HG02852 (cell line): Measurements from ENCODE around the gene TTC13.

Experiments
- ATAC-seq: cut with Tn5 transposase; IDR thresholded peaks from one replicate; pipeline ENCODE4 v1.9.1; 2021; ENCODE audit warnings: mild to moderate bottlenecking, moderate library complexity; ENCODE audit not compliant: unreplicated experiment

The TTC13 gene

DNA sequence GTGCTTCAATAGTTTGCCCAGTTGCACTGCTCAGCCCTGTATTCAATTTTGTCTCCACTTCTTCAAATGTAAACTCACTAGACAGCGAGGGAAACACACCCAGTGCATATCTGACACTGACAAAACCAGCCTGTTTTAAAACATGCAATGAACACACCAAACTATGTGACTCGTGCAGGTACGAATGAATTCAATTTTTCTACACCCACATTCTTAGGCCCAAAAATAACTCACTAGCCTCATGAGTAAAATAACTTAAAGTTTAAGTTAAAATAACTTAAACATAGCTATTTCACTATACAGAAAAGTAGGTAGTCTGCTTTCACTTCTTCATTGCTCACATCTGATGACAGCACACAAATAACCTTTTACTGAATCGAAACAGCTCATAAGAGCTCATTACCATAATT lies 21.1 kb downstream of the TTC13 start:
- ATAC-seq: peak; percentile 91

DNA sequence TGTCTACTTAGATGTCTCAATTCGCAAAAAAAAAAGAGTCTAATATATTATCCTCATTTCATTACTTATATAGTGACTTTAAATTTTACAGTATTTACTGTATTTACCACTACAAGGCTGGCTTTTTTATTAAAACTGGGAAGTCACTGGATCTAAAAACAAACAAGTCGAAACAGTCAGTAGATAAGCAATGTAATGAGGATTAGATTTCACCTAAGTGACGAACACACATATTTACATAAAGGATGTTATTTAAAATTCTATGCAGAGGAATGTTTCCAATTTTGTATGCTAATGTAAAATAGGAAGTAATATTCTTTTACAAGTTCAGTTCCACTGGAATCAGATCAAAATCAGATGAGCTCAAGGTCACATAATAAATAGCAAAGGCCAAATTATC lies 28.3 kb downstream of the TTC13 start:
- no peak for ATAC-seq

DNA sequence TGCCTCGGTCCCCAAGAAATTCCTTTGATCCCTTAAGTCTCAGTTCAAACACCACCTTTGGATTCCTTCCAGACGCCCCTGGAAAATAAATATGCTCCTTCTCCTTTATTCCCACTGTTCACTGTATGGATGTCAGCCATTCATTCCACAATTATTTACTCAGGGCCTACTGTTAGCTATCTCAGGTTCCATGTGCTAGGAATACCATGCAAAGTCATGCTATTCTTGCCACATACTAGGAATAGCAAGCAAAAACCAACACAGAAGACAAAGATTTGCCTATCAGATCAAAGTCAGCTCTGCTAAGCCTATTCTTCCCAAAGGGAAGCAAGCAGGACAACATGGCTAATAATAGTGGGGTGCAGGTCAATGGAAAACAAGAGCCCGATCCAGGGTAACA lies 29.8 kb downstream of the TTC13 start:
- ATAC-seq: no peak

DNA sequence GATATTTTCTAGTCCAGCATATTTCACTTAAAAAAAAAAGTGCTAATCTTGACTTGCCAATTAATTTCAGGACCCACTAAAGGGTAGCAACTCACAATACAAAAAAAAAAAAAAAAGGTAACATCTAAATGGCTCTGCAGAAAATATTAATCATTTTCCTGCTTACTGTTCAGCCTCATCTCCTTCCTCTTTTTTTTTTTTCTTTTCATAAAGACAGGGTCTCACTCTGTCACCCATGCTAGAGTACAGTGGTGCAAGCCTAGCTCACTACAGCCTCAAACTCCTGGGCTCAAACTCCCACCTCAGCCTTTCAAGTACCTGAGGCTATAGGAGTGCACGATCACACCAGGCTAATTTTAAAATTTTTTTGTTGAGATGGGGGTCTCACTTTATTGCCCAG lies 30.4 kb downstream of the TTC13 start:
- ATAC-seq: no peak

DNA sequence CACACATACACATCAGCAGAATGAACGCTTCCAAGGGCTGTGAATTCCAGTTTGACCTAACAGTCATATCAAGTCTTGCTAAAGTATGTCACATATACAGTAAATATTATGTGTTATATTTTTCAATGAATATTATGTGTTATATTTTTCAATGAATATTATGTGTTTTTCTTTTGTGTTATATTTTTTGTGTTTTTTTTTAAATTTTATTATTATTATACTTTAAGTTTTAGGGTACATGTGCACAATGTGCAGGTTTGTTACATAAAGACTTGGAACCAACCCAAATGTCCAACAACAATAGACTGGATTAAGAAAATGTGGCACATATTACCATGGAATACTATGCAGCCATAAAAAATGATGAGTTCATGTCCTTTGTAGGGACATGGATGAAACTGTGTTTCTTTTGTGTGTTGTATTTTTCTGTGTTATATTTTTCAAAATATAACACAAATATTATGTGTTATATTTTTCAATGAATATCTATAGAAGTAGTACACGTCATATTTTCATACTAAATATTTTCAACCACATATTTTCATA lies 35.5 kb downstream of the TTC13 start:
- no peak for ATAC-seq

DNA sequence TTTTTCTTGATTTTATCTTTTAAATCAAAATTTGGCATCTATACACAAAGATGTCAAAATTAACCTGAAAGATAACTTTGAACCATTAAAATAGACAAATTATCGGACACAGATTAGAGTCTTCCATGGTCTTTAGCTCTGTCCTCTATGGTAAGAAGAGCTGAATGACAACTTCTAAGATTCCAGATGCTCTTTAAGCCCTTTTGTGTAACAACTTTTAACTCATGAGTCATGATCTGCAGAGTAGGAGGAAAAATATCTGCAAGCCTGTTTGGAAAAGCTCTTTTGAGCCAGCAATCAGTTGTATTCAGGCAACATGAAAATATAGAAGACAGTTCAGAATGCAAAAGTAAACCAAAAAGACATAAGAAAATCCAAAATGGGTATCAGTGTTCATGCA lies 37.8 kb downstream of the TTC13 start:
- no peak for ATAC-seq

DNA sequence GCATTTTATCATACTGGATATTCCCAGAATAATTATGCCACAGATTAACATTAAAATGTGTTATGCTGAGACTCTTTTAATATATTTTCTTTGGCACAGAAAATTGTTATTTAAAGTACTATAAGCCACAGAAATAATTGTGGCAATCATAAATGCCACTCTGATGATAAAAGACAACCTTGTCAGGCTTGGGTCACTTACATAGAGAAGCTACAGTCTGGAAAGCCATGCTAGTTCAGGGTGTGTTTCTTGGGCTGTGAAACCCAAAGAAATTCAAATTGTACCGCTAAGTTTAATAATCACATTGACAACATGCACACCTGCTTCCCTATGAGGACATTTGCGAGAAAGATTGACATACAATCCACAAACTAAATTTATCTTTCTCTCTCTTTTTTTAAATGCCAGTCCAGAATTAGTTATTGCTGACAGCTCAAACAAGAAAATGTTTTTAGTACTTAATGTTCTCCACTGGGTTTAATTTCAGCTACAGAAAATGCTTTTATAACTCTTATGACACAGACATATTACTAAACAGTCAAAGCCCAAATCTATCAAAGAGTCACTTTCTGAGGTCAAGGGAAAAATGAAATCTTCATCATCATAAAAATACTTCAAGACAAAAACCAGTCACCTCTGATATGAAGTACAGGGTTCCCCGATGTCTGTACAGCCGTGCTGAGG lies 38.7 kb downstream of the TTC13 start:
- no peak for ATAC-seq

DNA sequence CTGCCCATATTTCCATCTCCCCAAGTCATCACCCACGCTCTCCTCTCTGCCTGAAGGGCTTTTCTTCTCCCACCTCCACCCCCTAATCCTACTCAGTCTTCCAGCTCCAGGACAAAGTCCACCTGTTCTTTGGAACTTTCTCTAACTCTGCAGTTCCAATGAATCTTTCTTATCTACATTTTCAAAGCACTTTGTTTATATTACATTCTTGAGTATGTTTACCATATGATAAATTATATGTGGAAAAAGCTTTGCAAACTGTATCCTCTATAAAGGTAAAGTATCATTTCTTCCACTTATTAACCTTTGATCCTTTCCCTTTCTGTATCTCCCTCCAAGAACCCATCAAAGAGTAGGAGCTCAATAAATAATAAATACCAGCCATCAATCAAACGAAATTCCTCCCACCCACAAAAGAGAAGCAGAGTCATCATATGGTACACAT lies 39.7 kb downstream of the TTC13 start:
- ATAC-seq: no peak

DNA sequence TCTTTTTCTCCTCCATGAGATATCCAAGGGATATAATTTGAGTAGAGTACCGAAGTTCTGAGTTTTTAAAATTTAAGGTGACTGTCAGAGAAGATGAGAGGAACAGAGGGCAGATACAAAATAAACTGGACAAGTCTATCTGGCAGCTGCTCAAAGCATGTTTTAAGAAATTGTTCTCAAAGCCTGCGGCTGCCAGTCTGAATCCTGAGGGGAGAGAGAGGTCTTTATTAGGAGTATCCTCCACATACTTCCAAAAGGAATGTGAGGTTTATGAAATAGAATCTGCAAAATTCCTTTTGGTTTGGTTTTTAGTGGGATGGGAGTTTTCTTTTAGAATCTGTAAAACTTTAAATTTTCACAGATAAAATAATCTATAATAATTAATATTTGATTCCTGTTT lies 41.3 kb downstream of the TTC13 start:
- ATAC-seq: no peak

DNA sequence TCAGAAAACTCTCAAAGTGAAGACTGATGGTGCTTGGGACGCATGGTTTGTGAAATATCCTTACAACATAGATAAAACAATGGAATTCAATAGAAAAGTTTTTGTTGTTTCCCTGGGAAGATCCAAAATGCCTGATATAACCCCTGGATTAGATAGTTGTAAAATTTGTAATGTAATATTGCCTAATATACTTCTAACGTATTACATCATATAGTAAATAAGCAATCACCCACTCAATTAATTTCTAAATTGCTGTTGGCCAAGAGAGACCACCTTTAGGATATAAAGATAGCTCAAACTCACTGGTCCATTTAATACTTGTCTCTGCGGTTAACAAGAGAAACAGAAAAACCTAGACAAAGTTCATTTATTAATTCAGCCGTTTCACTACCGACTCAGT lies 42.2 kb downstream of the TTC13 start:
- no peak for ATAC-seq

DNA sequence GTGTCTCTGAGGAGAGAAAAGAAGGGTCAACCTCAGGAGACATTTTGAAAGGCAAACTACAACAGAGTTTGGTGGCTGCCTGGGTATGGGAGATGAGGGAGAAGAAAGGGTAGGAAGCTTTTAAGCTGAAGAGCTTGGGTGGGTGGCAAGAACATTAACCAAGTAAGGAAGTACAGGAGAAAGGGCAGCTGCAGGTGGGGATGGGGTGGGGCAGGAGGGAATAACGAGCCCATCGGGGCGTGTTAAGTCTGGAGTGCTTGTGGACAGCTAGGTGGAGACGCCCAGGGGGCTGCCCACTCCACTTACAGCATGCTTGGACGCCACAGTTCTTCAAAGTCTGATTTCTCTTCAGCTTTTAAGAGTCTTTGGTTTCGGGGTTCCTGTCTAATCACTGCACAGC lies 42.8 kb downstream of the TTC13 start:
- no peak for ATAC-seq

DNA sequence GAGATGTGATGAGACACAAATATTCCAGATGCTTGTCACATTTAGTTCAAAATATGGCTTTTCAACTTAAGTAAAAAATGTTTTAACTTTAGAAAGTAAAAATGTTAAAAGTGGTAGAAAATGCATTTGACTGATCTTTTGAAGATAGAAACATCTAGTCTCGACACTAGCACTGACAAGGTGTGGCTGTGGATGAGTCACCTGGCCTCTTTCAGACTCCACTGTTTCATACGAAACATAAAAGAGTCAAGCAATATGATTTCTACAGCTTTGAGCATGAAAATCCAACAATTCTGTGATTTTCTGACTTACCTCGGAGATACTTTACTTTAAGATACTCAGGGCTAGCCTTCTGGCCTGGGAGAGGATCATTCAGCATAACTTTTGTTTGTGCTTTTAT lies 47.7 kb downstream of the TTC13 start:
- ATAC-seq: no peak

DNA sequence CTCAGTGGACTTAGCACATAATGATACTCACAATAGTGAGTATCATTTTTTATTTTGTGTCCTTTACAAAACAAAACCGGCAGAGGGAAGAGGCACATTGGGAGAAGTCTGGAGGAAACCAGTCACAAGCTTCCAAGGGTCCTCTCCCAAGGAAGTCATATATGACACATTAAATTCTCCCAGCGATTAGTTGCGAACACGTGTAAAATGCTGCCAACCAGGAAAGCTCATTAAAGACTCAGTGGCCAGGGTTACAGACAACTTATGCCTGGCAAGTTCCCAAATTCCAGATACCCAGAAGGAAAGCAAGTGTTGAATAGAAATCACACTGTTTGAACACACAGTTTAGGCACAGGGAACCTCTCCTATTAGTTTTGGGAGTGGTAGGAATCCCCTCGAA lies 52.5 kb downstream of the TTC13 start:
- no peak for ATAC-seq

DNA sequence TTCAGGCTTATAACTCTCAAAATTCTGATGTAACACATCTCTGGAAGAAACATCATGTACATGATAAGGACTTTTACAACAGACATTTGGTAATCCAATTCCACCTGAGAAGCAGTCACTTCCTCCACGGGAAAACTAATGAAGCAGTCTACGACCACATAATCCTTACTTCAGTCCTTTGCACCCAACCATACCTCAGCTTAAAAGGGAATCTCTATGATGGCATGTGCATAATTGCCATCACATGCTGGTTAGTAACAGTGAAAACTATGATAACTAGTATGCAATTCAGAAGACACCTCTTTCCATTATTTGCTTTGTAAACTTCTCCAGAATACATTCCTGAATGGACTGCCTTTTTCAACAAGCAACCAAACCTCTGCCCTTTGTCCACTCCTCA lies 53.1 kb downstream of the TTC13 start:
- ATAC-seq: no peak

DNA sequence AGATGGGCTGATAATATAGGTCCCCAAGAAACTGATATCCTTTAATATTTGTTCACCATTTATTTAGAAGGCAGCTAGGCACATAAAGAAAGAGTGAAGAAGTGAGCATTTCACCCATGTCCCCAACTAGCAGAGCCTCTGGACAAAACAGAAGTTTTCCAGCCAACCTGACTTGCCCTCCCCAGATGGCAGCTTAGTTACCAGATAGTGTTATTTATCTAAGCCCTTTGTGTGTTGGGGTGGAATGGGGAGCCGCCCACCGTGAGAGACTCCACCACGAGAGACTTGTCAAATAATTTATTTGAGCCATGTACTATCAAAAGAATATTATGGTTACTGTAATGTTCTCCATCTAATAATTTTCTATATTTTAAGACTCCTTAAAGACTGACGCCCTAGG lies 55.5 kb downstream of the TTC13 start:
- ATAC-seq: no peak

DNA sequence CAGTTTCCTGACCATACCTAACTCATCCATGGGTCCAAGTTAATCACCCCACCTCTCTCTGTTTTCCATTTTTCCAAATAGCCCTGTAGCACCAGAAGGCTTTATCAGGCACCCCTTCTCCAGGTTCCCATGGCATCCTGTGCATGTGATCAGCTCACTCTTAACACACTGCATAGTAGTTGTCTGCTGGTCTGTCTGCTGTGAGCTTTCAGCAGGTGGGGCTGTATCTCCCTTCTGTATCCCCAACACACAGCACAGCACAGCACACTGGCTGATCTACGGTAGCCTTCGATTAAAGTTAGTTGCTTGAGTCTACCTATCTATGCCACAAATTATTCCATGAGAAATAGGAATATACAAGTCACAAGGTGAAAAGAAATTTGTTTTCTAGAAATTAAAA lies 56.0 kb downstream of the TTC13 start:
- ATAC-seq: no peak

DNA sequence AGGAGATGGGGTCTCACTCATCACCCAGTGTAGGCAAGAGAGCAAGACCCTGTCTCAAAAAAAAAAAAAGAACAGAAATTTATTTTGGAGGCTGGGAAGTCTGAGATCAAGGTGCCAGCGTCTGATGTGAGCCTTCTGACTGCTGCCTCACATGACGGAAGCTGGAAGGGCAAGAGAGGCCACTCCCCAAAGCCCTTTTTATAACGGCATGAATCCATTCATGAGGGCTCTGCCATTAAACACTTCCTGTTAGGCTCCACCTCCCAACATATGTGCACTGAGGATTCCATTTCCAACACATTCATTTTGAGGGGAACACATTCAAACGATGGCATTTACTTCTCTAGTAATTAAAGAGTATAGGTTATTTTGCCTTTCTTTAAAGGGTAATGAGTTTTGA lies 59.5 kb downstream of the TTC13 start:
- no peak for ATAC-seq

DNA sequence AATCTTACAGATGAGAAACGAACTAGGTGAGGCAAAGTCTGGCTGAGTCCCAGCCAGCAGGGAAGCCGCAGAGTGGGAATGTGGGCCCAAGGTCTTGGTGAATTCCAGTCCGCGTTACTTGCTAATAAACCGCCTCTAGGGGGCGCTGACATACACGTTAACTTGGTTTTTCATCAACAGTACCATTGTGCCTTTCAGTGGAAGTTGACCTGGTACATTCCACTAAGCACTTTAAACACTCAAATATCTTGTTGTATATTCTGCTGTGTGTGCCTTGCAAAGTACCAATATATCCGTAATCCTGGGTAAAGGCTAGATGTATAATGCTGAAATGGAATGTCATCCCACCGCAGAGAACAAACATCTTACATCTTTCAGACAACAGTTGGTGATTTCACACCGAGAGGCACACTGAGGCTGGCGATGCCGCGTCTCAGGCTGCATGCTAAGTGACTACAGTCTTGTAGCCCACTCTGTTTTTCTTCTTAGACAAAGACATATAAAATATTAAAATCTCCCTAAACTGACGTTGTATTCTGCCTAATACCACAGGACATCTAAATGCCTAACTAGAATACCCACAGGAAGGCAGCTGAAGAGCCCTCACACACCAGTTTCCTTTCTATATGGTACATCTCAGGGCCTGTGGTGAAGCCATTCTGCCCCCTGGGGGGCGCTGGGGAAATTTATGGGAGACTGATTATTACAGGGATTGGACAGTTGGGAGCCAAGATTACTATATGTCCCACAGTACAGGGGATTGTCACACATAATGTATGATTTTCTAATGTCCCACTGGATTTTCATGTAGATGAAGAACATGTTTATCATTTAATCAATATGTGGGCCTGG lies 61.2 kb downstream of the TTC13 start:
- ATAC-seq: peak; percentile 66

DNA sequence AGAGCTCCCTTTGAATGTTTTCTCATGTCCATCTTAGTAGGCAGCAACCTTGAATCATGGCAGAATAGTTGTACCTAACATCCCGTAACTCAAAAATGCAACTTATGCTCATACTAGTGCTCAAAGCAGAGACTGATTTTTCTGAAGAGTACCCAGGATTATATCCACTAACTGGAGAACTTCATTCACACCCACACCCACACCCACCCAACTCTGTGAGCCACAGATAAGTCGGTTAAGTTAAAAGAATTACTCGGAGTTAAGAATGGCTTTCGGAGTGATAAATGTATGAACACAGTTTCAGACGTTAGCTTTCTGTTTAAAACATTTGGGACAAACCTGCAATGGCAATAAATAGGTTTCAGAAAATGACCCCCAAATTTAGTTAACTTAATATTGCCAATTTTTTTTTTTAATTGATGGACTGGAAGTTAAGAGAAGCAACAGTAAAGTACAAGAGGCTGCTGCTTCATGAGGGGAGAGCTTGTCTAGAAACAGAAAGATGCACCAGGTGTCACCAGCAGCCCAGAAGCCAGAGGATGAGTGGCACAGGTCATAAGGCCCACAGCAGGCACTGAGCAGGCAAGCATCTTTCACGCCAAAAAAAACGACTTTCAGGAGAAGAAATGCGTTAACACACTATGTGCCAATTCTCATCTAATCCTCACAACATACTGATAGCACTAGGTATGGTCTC lies 61.9 kb downstream of the TTC13 start:
- no peak for ATAC-seq

DNA sequence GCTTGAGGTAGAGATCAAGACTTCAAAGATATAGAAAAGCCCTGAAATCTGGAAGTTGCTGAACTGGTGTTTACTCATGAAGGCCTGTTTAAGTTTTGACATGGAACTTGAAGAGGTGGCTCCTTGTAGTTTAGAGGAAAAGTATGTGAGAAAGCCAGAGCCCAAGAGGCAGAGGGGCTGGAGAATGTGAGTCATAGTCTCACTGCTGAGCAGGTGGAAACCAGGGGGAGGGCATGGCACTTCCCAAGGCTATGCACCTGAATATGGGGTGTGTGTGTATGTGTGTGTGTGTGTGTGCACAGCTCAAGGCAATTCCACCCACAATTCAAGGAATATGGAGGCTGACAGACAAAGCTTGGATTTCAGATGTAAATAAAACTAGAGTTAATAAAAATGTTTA lies 63.6 kb downstream of the TTC13 start:
- ATAC-seq: no peak

DNA sequence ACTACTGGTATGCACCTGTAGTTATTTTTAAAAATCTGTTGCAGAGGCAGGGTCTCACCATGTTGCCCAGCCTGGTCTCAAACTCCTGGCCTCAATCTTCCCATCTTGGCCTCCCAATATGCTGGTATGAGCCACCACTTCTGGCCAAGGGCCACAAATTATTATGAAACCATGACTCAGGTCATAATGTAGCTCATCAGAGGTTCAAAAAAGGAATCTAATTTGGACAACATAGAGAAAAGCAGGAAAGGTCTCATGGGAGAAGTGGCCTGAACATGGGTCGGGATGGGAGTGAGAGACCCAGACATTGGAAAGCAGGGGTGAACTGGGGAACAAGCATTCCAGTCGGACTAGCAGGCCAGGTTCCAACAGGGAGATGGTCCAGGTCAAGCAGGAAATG lies 65.2 kb downstream of the TTC13 start:
- no peak for ATAC-seq

DNA sequence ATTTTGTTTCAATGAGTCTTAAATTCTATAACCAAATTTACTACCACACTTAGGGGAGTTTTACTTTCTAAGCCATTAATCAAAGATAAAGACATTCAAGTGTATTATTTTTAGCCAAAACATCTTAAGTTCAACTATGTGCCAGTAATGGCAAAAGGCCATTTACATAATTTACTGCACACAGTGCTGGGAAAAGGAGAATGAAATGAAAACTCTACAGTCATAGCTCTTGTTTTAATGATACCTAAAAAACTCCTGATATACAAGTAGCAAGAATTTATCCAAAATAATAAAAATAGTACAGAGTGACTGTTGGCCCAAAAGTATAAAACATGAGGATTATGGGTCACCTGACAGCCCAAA lies 67.9 kb downstream of the TTC13 start:
- ATAC-seq: no peak
